ENCODE results near the gene SEC24A.

DNA sequence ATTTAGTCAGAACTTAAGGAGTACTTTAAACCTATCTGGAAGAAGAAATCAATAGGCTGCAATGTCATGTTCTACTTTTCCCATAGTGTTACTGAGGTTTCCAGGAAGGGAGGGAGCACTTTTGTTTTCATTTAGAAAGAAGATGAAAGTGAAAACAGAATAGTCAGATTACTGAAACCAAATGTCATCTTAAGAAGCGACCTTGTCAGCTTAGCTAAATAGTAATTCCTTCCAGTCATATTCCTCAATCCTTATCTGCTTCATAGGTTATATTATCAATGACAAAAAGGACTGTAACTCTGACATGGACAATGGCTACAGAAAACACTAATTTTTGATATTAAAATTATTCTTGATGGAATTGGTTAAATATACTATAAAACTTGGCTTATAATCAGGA is 43.7 kb upstream of the SEC24A start:
- TF ChIP-seq CTCF (IDR thresholded peaks at IDR 0.05) (no peak), POLR2A (IDR thresholded peaks at IDR 0.05) (no peak)

Data from lower leg skin (tissue), 3 donors.